ENCODE measurements around the gene LEO1. TPM values are rescaled to one million over a fixed set of nuclear protein-coding genes. Genes with fewer than 3 reads are reported as not detected.

Gene LEO1
- total and polyA plus RNA-seq, 8 donors = 0.58 to 16.3 (median 11.2) TPM

DNA sequence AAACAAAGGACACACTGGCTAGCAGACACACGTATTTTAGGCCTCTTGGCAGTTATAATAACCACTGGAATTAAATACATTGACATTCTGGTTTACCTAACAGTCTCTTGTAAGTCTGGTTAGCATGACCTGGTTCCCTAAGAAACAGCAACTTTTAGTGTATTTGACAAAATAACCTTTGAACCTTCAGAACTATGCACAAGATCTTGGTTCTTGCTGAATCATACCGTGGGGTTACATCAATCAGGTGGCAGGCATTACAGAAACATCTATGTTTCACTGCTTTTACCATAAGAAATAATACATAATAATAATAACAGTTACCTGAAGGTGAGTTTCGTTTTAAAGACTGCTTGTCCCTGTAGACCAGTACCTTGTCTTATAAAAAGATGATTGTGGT is 18.8 kb downstream of the LEO1 start:
- Histone ChIP-seq H3K4me3 (no peak overlapping the region), H3K36me3 (peaks cover 49 to 100% (median 100%) of the 10 kb centered on the region in 4 donors), H3K4me1 (no peaks in the 10 kb centered on the region), H3K9me3 (no peaks in the 10 kb centered on the region), H3K27me3 (no peaks in the 10 kb centered on the region), H3K27ac (no peak overlapping the region)
- no peak for DNase-seq
- WGBS, 5 donors = 83 to 93% (median 89%) methylated on average over 3 of the region's 3 CpGs
- TF ChIP-seq POLR2AphosphoS5 (IDR thresholded peaks at IDR 0.05) (no peak), EP300 (IDR thresholded peaks at IDR 0.05) (no peak), POLR2A (IDR thresholded peaks at IDR 0.05) (no peak)
- TF ChIP-seq, protein P1, sequence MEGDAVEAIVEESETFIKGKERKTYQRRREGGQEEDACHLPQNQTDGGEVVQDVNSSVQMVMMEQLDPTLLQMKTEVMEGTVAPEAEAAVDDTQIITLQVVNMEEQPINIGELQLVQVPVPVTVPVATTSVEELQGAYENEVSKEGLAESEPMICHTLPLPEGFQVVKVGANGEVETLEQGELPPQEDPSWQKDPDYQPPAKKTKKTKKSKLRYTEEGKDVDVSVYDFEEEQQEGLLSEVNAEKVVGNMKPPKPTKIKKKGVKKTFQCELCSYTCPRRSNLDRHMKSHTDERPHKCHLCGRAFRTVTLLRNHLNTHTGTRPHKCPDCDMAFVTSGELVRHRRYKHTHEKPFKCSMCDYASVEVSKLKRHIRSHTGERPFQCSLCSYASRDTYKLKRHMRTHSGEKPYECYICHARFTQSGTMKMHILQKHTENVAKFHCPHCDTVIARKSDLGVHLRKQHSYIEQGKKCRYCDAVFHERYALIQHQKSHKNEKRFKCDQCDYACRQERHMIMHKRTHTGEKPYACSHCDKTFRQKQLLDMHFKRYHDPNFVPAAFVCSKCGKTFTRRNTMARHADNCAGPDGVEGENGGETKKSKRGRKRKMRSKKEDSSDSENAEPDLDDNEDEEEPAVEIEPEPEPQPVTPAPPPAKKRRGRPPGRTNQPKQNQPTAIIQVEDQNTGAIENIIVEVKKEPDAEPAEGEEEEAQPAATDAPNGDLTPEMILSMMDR (IDR thresholded peaks at IDR 0.05) = no peak
- intact Hi-C loops (cut with DNase I; ENCODE audit: low total_unique reads) = no loop called here

DNA sequence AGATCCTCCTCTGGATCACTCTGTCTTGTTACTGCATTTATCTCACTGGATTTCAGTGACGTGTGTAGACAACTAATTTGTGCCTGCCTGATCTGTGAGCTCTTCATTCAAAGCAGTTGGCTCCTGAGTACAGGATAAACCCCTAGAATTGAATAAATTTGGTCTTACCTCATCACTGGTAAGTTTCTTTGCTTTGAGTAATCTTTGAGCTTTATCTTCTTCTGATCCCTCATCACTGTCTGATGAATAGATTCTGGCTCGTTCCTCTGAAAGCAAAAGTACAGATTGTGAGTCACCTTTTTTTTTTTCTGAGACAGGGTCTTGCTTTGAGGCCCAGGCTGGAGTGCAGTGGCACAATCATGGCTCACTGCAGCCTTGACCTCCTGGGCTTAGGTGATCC is 24.5 kb downstream of the LEO1 start:
- no peaks in the 10 kb centered on the region for H3K9me3 ChIP-seq
- intact Hi-C loops (cut with DNase I; ENCODE audit: low total_unique reads) = no loop called here
- no peak overlapping the region for H3K4me3 ChIP-seq
- H3K4me1 ChIP-seq = peaks cover 0 to under 1% (median 0%) of the 10 kb centered on the region in 4 donors
- H3K27me3 ChIP-seq = no peaks in the 10 kb centered on the region
- peaks cover 46 to 97% (median 94%) of the 10 kb centered on the region in 4 donors for H3K36me3 ChIP-seq
- no peak for DNase-seq
- WGBS, 5 donors = 39 to 87% (median 70%) methylated on average over 2 of the region's 2 CpGs
- H3K27ac ChIP-seq = no peak overlapping the region
- no peak for TF ChIP-seq POLR2AphosphoS5 (IDR thresholded peaks at IDR 0.05)
- TF ChIP-seq POLR2A (IDR thresholded peaks at IDR 0.05) = no peak
- no peak for TF ChIP-seq EP300 (IDR thresholded peaks at IDR 0.05)
- TF ChIP-seq, protein P1 (IDR thresholded peaks at IDR 0.05) = no peak

DNA sequence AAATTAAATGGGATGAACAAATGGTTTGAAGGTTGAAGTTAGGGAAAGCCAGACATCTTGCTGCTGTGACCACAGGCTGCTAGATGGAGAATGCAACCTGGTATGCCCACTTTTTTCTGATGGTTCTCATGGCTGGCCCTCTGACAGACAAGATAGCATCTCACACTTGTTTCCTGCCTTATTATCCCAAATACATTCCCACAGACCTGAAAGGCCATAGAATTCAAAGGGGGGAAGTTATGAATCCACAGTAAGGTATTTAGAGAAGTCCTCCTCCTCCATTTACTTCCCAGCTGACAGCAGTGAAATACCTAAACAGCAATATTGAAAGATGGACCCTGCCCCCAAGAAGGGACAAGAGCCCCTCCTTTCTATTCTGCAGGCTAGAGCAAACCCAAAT is 32.4 kb downstream of the LEO1 start:
- no peak for DNase-seq
- peaks cover 0 to 7% (median 2%) of the 10 kb centered on the region in 4 donors for H3K4me1 ChIP-seq
- peaks cover 0 to 81% (median 70%) of the 10 kb centered on the region in 4 donors for H3K36me3 ChIP-seq
- H3K27me3 ChIP-seq = no peaks in the 10 kb centered on the region
- H3K9me3 ChIP-seq = no peaks in the 10 kb centered on the region
- no peak overlapping the region for H3K4me3 ChIP-seq
- intact Hi-C loops (cut with DNase I; ENCODE audit: low total_unique reads) = no loop called here
- no peak for TF ChIP-seq POLR2AphosphoS5 (IDR thresholded peaks at IDR 0.05)
- no peak for TF ChIP-seq POLR2A (IDR thresholded peaks at IDR 0.05)
- TF ChIP-seq, protein P1 (IDR thresholded peaks at IDR 0.05) = no peak
- TF ChIP-seq EP300 (IDR thresholded peaks at IDR 0.05) = no peak
- no peak overlapping the region for H3K27ac ChIP-seq

DNA sequence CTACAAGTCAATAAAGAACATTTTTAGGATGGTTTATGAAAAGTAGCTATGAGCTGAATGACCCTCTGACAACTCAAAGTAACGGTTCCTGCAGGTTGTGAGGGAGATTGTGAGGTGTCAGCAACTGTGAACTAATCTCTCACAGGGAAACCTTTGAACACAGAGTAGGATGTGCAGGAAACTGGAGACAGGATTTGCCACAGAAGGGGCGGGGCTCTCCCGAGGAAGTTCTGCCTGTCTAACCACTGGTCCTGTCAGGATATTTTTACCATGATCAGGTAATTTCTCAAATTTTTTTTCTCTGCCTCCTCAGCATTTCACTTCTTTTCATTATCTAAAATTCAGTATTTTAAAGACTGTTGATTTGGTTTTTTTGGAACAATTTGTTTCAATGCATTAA is 33.3 kb downstream of the LEO1 start:
- Histone ChIP-seq H3K27ac (no peak overlapping the region), H3K27me3 (no peaks in the 10 kb centered on the region), H3K36me3 (peaks cover 0 to 81% (median 65%) of the 10 kb centered on the region in 4 donors), H3K4me1 (peaks cover 0 to 7% (median 2%) of the 10 kb centered on the region in 4 donors), H3K4me3 (no peak overlapping the region), H3K9me3 (no peaks in the 10 kb centered on the region)
- no peak for DNase-seq
- intact Hi-C loops (cut with DNase I; ENCODE audit: low total_unique reads) = no loop called here
- WGBS, 5 donors = 74 to 87% (median 76%) methylated on average over 3 of the region's 3 CpGs
- TF ChIP-seq EP300 (IDR thresholded peaks at IDR 0.05) (no peak), POLR2AphosphoS5 (IDR thresholded peaks at IDR 0.05) (no peak), POLR2A (IDR thresholded peaks at IDR 0.05) (no peak)
- TF ChIP-seq, protein P1 (IDR thresholded peaks at IDR 0.05) = no peak

Measured in stomach (tissue), 9 donors.